Measurements from ENCODE around the gene REG1B.

DNA sequence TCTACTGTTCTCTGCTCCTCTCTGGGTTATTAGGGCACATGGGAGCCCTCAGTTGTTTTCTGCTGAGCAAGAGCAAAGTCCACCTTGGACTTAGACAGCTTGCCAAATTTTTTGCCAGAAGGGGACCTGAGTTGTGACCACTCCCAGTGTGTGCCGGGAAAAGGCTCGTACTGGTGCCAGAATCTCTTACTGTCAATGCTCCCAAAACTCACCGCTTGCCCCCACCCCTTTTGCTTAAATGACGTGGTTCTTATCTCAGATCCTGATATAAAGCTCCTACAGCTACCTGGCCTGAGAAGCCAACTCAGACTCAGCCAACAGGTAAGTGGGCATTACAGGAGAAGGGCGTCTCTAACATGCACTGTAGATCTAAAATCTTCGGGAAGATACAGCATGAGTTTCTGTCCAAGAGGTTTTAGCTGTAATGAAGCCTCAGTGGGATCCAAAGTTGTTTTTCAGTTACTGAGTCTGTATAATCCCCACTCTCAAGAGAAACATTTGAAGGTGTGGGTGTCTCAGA lies 32.5 kb upstream of the REG1B start, which contains the start of gene REG1A:
- TF ChIP-seq ZNF384 (IDR thresholded peaks at IDR 0.05) (no peak), SUZ12 (IDR thresholded peaks at IDR 0.05) (no peak), ELF4 (IDR thresholded peaks at IDR 0.05) (no peak), NFRKB (IDR thresholded peaks at IDR 0.05) (no peak), BHLHE40 (IDR thresholded peaks at IDR 0.05; ENCODE audit: borderline replicate concordance) (no peak), ARNT (IDR thresholded peaks at IDR 0.05) (no peak), FOXA1 (IDR thresholded peaks at IDR 0.05) (no peak), SP1 (IDR thresholded peaks at IDR 0.05) (no peak), FOXM1 (IDR thresholded peaks at IDR 0.05; ENCODE audit: borderline replicate concordance) (no peak)

Data from HEK293T (cell line).